ENCODE data around the gene CROCC2.

The CROCC2 gene

GRCh38 chr2:240922982-240923537 is 16.9 kb downstream of the CROCC2 start:
- DNase-seq, result no peak

GRCh38 chr2:240925191-240925567 is 19.0 kb downstream of the CROCC2 start:
- no peak for DNase-seq

GRCh38 chr2:240925568-240926515 is 19.7 kb downstream of the CROCC2 start:
- no peak for DNase-seq

GRCh38 chr2:240926516-240927389 is 20.6 kb downstream of the CROCC2 start:
- DNase-seq, result no peak

GRCh38 chr2:240927390-240927781 is 21.2 kb downstream of the CROCC2 start:
- no peak for DNase-seq

GRCh38 chr2:240928476-240929363 is 22.6 kb downstream of the CROCC2 start:
- no peak for DNase-seq

- no peak for DNase-seq
Measured at GRCh38 chr2:240929364-240930095, 23.4 kb downstream of the CROCC2 start.

- DNase-seq, result no peak
Measured at GRCh38 chr2:240930096-240930630, 24.0 kb downstream of the CROCC2 start.

- no peak for DNase-seq
Measured at GRCh38 chr2:240930631-240931318, 24.6 kb downstream of the CROCC2 start.

- no peak for DNase-seq
Measured at GRCh38 chr2:240931319-240931949, 25.3 kb downstream of the CROCC2 start.

- DNase-seq, result no peak
Measured at GRCh38 chr2:240932001-240932723, 26.0 kb downstream of the CROCC2 start.

GRCh38 chr2:240932724-240933047 is 26.6 kb downstream of the CROCC2 start:
- DNase-seq, result no peak

- DNase-seq, result no peak
Measured at GRCh38 chr2:240933048-240933965, 27.2 kb downstream of the CROCC2 start.

GRCh38 chr2:240933966-240934700 is 28.0 kb downstream of the CROCC2 start:
- DNase-seq, result no peak

GRCh38 chr2:240934701-240935102 is 28.6 kb downstream of the CROCC2 start:
- no peak for DNase-seq

- DNase-seq, result no peak
Measured at GRCh38 chr2:240935103-240935876, 29.2 kb downstream of the CROCC2 start.

- DNase-seq, result no peak
Measured at GRCh38 chr2:240936106-240936505, 30.0 kb downstream of the CROCC2 start.
